H1 (cell line): ENCODE measurements around the gene SLAIN2.

Source experiments
- CREB1 ChIP-seq: IDR thresholded peaks from 2 replicates; pipeline ENCODE4 v1.6.1; 2012; ENCODE audit warnings: inconsistent platforms
- CTCF ChIP-seq, 3 experiments: IDR thresholded peaks; 1 replicate in 2 of 3; 2 replicates in 1 of 3; pipeline versions ENCODE4 v1.5.1 to v1.6.1; 2011; ENCODE audit warnings: low read length in 3 of 3, mild to moderate bottlenecking in 3 of 3, inconsistent platforms in 2 of 3, low read depth in 1 of 3, moderate library complexity in 1 of 3; ENCODE audit not compliant: insufficient read depth in 1 of 3; ENCODE audit errors: control extremely low read depth in 1 of 3
- EGR1 ChIP-seq: IDR thresholded peaks from 2 replicates; pipeline ENCODE4 v1.6.1; 2011; ENCODE audit warnings: low read depth, low read length, borderline replicate concordance
- GABPA ChIP-seq: IDR thresholded peaks from 2 replicates; pipeline ENCODE4 v1.6.1; 2011; ENCODE audit warnings: mild to moderate bottlenecking, low read length, moderate library complexity, borderline replicate concordance; ENCODE audit not compliant: insufficient read depth
- POLR2A ChIP-seq, 2 experiments: IDR thresholded peaks; 1 replicate in 1 of 2; 2 replicates in 1 of 2; pipeline ENCODE4 v1.6.1; 2011; ENCODE audit warnings: low read depth in 2 of 2, low read length in 2 of 2, mild to moderate bottlenecking in 2 of 2; ENCODE audit errors: control extremely low read depth in 1 of 2
- POU5F1 ChIP-seq: IDR thresholded peaks from 2 replicates; pipeline ENCODE4 v1.6.1; 2011; ENCODE audit warnings: low read depth, mild to moderate bottlenecking, low read length, moderate library complexity
- RNF2 ChIP-seq: fragments of 200-900, 300-1000 bp; sonication (generic); IDR thresholded peaks from 2 replicates; pipeline ENCODE4 v1.7.1; 2016; ENCODE audit warnings: borderline replicate concordance, low read depth, mild to moderate bottlenecking, antibody characterized with exemption, low read length; ENCODE audit not compliant: poor library complexity, severe bottlenecking; ENCODE audit errors: missing control alignments

- TF ChIP-seq POLR2A (IDR thresholded peaks at IDR 0.05; ENCODE audit: control extremely low read depth in 1 of 2, low read depth in 2 of 2, low read length in 2 of 2) (no peak), GABPA (no peak), CREB1 (no peak), RNF2 (no peak), EGR1 (no peak), CTCF (IDR thresholded peaks at IDR 0.05; ENCODE audit: control extremely low read depth in 1 of 3, insufficient read depth in 1 of 3, low read depth in 1 of 3, low read length in 3 of 3) (no peak), POU5F1 (no peak)
These were observed 104.4 kb downstream of the SLAIN2 start for GRCh38 chr4:48445704-48446103.
